ENCODE results near the gene FXYD2. TPM values are rescaled to one million over a fixed set of nuclear protein-coding genes. Genes with fewer than 3 reads are reported as not detected.

Gene FXYD2
- total RNA-seq, 1 donor from 2014 or later: 3.6 TPM

GRCh38 chr11:117851106-117851505, 26.6 kb upstream of the FXYD2 start:
- H3K36me3 Mint-ChIP-seq (ENCODE audit: low read depth): peaks cover 1% of the 10 kb centered on the region
- peaks cover 19% of the 10 kb centered on the region for H3K27me3 Mint-ChIP-seq (ENCODE audit: insufficient read depth)
- H3K4me3 Mint-ChIP-seq: no peak overlapping the region
- H3K9me3 Mint-ChIP-seq: peaks cover 10% of the 10 kb centered on the region
- H3K27ac Mint-ChIP-seq: no peak overlapping the region
- intact Hi-C loops (cut with micrococcal nuclease): no loop called here
- peaks cover 6% of the 10 kb centered on the region for H3K4me1 Mint-ChIP-seq (ENCODE audit: low read depth)
- DNase-seq (ENCODE audit: low spot score): no peak

GRCh38 chr11:117849781-117850414, 25.4 kb upstream of the FXYD2 start:
- intact Hi-C loops (cut with micrococcal nuclease): no loop called here
- peaks cover 1% of the 10 kb centered on the region for H3K36me3 Mint-ChIP-seq (ENCODE audit: low read depth)
- H3K27me3 Mint-ChIP-seq (ENCODE audit: insufficient read depth): peaks cover 17% of the 10 kb centered on the region
- no peak overlapping the region for H3K4me3 Mint-ChIP-seq
- H3K9me3 Mint-ChIP-seq: peaks cover 10% of the 10 kb centered on the region
- peaks cover 6% of the 10 kb centered on the region for H3K4me1 Mint-ChIP-seq (ENCODE audit: low read depth)
- H3K27ac Mint-ChIP-seq: no peak overlapping the region
- DNase-seq (ENCODE audit: low spot score): no peak

- DNase-seq (ENCODE audit: low spot score): peak; percentile 63
- H3K9me3 Mint-ChIP-seq: no peaks in the 10 kb centered on the region
- no peak overlapping the region for H3K27ac Mint-ChIP-seq
- H3K4me3 Mint-ChIP-seq: no peak overlapping the region
- H3K27me3 Mint-ChIP-seq (ENCODE audit: insufficient read depth): peaks cover 17% of the 10 kb centered on the region
- intact Hi-C loops (cut with micrococcal nuclease): loop anchor here (1.0 to 5.0 kb wide), 4 partner anchors 37 to 209 kb away; no protein-coding TSS in a partner anchor
- H3K4me1 Mint-ChIP-seq (ENCODE audit: low read depth): no peaks in the 10 kb centered on the region
- no peaks in the 10 kb centered on the region for H3K36me3 Mint-ChIP-seq (ENCODE audit: low read depth)
Measured at GRCh38 chr11:117843666-117844484, 19.3 kb upstream of the FXYD2 start.

- Mint-ChIP-seq H3K4me3 (no peak overlapping the region), H3K9me3 (no peaks in the 10 kb centered on the region), H3K36me3 (ENCODE audit: low read depth) (no peaks in the 10 kb centered on the region), H3K27me3 (ENCODE audit: insufficient read depth) (peaks cover 23% of the 10 kb centered on the region), H3K4me1 (ENCODE audit: low read depth) (peaks cover 9% of the 10 kb centered on the region), H3K27ac (no peak overlapping the region)
- DNase-seq (ENCODE audit: low spot score): no peak
- intact Hi-C loops (cut with micrococcal nuclease): loop anchor here (5.0 kb wide), 1 partner anchor 35 kb away; no protein-coding TSS in a partner anchor
Measured at GRCh38 chr11:117842131-117842941, 17.8 kb upstream of the FXYD2 start.

GRCh38 chr11:117841551-117842031, 17.0 kb upstream of the FXYD2 start:
- no peak overlapping the region for H3K27ac Mint-ChIP-seq
- DNase-seq (ENCODE audit: low spot score): no peak
- no peaks in the 10 kb centered on the region for H3K36me3 Mint-ChIP-seq (ENCODE audit: low read depth)
- peaks cover 11% of the 10 kb centered on the region for H3K4me1 Mint-ChIP-seq (ENCODE audit: low read depth)
- no peak overlapping the region for H3K4me3 Mint-ChIP-seq
- H3K9me3 Mint-ChIP-seq: no peaks in the 10 kb centered on the region
- peaks cover 24% of the 10 kb centered on the region for H3K27me3 Mint-ChIP-seq (ENCODE audit: insufficient read depth)
- intact Hi-C loops (cut with micrococcal nuclease): loop anchor here (5.0 kb wide), 1 partner anchor 34 kb away; no protein-coding TSS in a partner anchor

GRCh38 chr11:117840881-117841550, 16.5 kb upstream of the FXYD2 start:
- H3K4me1 Mint-ChIP-seq (ENCODE audit: low read depth): peaks cover 11% of the 10 kb centered on the region
- intact Hi-C loops (cut with micrococcal nuclease): loop anchor here (5.0 kb wide), 1 partner anchor 34 kb away; no protein-coding TSS in a partner anchor
- H3K36me3 Mint-ChIP-seq (ENCODE audit: low read depth): no peaks in the 10 kb centered on the region
- no peaks in the 10 kb centered on the region for H3K9me3 Mint-ChIP-seq
- peaks cover 25% of the 10 kb centered on the region for H3K27me3 Mint-ChIP-seq (ENCODE audit: insufficient read depth)
- H3K27ac Mint-ChIP-seq: no peak overlapping the region
- DNase-seq (ENCODE audit: low spot score): no peak
- no peak overlapping the region for H3K4me3 Mint-ChIP-seq

- Mint-ChIP-seq H3K9me3 (no peaks in the 10 kb centered on the region), H3K27ac (no peak overlapping the region), H3K27me3 (ENCODE audit: insufficient read depth) (peaks cover 25% of the 10 kb centered on the region), H3K4me3 (no peak overlapping the region), H3K4me1 (ENCODE audit: low read depth) (peaks cover 11% of the 10 kb centered on the region), H3K36me3 (ENCODE audit: low read depth) (no peaks in the 10 kb centered on the region)
- intact Hi-C loops (cut with micrococcal nuclease): loop anchor here (5.0 kb wide), 1 partner anchor 33 kb away; no protein-coding TSS in a partner anchor
- DNase-seq (ENCODE audit: low spot score): no peak
Measured at GRCh38 chr11:117839936-117840813, 15.6 kb upstream of the FXYD2 start.

GRCh38 chr11:117839380-117839881, 14.9 kb upstream of the FXYD2 start:
- H3K27ac Mint-ChIP-seq: no peak overlapping the region
- H3K9me3 Mint-ChIP-seq: no peaks in the 10 kb centered on the region
- intact Hi-C loops (cut with micrococcal nuclease): no loop called here
- H3K4me3 Mint-ChIP-seq: no peak overlapping the region
- H3K36me3 Mint-ChIP-seq (ENCODE audit: low read depth): no peaks in the 10 kb centered on the region
- peaks cover 25% of the 10 kb centered on the region for H3K27me3 Mint-ChIP-seq (ENCODE audit: insufficient read depth)
- no peak for DNase-seq (ENCODE audit: low spot score)
- H3K4me1 Mint-ChIP-seq (ENCODE audit: low read depth): peaks cover 11% of the 10 kb centered on the region

GRCh38 chr11:117838901-117839300, 14.4 kb upstream of the FXYD2 start:
- DNase-seq (ENCODE audit: low spot score): no peak
- Mint-ChIP-seq H3K4me1 (ENCODE audit: low read depth) (peaks cover 11% of the 10 kb centered on the region), H3K27me3 (ENCODE audit: insufficient read depth) (peaks cover 25% of the 10 kb centered on the region), H3K4me3 (no peak overlapping the region), H3K36me3 (ENCODE audit: low read depth) (no peaks in the 10 kb centered on the region), H3K27ac (no peak overlapping the region), H3K9me3 (no peaks in the 10 kb centered on the region)
- intact Hi-C loops (cut with micrococcal nuclease): no loop called here

GRCh38 chr11:117837791-117838190, 13.2 kb upstream of the FXYD2 start:
- Mint-ChIP-seq H3K4me3 (no peak overlapping the region), H3K27ac (no peak overlapping the region)

GRCh38 chr11:117837070-117837776, 12.7 kb upstream of the FXYD2 start:
- peaks cover 25% of the 10 kb centered on the region for H3K27me3 Mint-ChIP-seq (ENCODE audit: insufficient read depth)
- H3K27ac Mint-ChIP-seq: no peak overlapping the region
- H3K4me3 Mint-ChIP-seq: no peak overlapping the region
- H3K36me3 Mint-ChIP-seq (ENCODE audit: low read depth): no peaks in the 10 kb centered on the region
- intact Hi-C loops (cut with micrococcal nuclease): no loop called here
- DNase-seq (ENCODE audit: low spot score): no peak
- peaks cover 16% of the 10 kb centered on the region for H3K4me1 Mint-ChIP-seq (ENCODE audit: low read depth)
- H3K9me3 Mint-ChIP-seq: no peaks in the 10 kb centered on the region

More at GRCh38 chr11:117837791-117838190, 13.2 kb upstream of the FXYD2 start:
- Mint-ChIP-seq H3K9me3 (no peaks in the 10 kb centered on the region), H3K4me1 (ENCODE audit: low read depth) (peaks cover 11% of the 10 kb centered on the region), H3K27me3 (ENCODE audit: insufficient read depth) (peaks cover 25% of the 10 kb centered on the region), H3K36me3 (ENCODE audit: low read depth) (no peaks in the 10 kb centered on the region)
- intact Hi-C loops (cut with micrococcal nuclease): no loop called here
- DNase-seq (ENCODE audit: low spot score): no peak

All from activated T-helper 1 cell treated with anti-CD3 and anti-CD28 coated beads, Interleukin-12 subunit alpha, Interleukin-12 subunit beta, Interleukin-2, Interleukin-4 antibody, amounts not matched to agents 30 ng/mL and 10 ng/mL and 1 ng/mL, durations not matched to agents 14 hours and 24 hours and 36 hours (primary cell).